ENCODE data around the gene CHRNB2. TPM values are rescaled to one million over a fixed set of nuclear protein-coding genes. Genes with fewer than 3 reads are reported as not detected.
A peak's percentile ranks its signal among the peaks of the same experiment; 100 is the strongest.

The CHRNB2 gene
- total and polyA plus RNA-seq, 2 of the 8 experiments (the other 6 are each of a cell fraction or from before 2014, with no cell fraction given): 3.1 to 4.1 TPM

GRCh38 chr1:154607609-154608396 is 40.2 kb downstream of the CHRNB2 start, which contains the start of gene ADAR:
Gene ADAR (minus strand): TSS chr1:154608186. CDS start chr1:154608006, 180 bp downstream.
- Histone ChIP-seq H3K79me1 (ENCODE audit: low read depth, low read length) (peaks cover 12% of the 10 kb centered on the region; the same call in 1 of the 2 replicates), H3K36me3 (ENCODE audit: control insufficient read depth in 2 of 4, insufficient read depth in 4 of 4, low read length in 3 of 4) (no peaks in the 10 kb centered on the region; a peak in 1 of 8 replicates), H4K5ac (ENCODE audit: insufficient read length, low read depth, low read length) (peak within 1 kb of the TSS; percentile 98), H3K9ac (replicated peaks in 1 of 4; ENCODE audit: extremely low read depth in 1 of 4, low read depth in 3 of 4, low read length in 3 of 4) (peak within 1 kb of the TSS; percentile 94 to 98 (median 96)), H3K4me1 (replicated peaks in 1 of 4; ENCODE audit: control insufficient read depth in 3 of 4, insufficient read depth in 4 of 4, low read length in 3 of 4) (peaks cover 8 to 24% (median 15%) of the 10 kb centered on the region in 4 experiments; a peak in 6 of 7 replicates), H3K9me3 (ENCODE audit: insufficient read depth in 2 of 2, low read depth in 1 of 2, low read length in 1 of 2) (no peaks in the 10 kb centered on the region), H3K79me2 (ENCODE audit: control insufficient read depth in 1 of 2, insufficient read depth in 2 of 2, low read length in 2 of 2) (peaks cover 37 to 74% of the 10 kb centered on the region in 2 experiments), H3K23ac (ENCODE audit: insufficient read length) (peak within 1 kb of the TSS; percentile 5), H3K56ac (replicated peaks; ENCODE audit: insufficient read length, low read depth, low read length) (peak within 1 kb of the TSS; percentile 77), H2BK120ac (replicated peaks; ENCODE audit: low read depth, low read length) (peak within 1 kb of the TSS; percentile 87), H2BK5ac (ENCODE audit: low read depth, low read length) (peak within 1 kb of the TSS; percentile 99), H3K27ac (ENCODE audit: low read depth, low read length) (peak within 1 kb of the TSS; percentile 98), H3K4me2 (ENCODE audit: insufficient read depth in 1 of 2, low read depth in 2 of 2, low read length in 2 of 2) (peak within 1 kb of the TSS; percentile 89 to 96), H3K4me3 (ENCODE audit: extremely low read depth in 1 of 4, insufficient read depth in 2 of 4, low read depth in 3 of 4, low read length in 4 of 4) (peak within 1 kb of the TSS; percentile 65 to 96 (median 91)), H3K23me2 (ENCODE audit: low read depth, low read length) (peaks cover 9% of the 10 kb centered on the region), H3K4ac (replicated peaks; ENCODE audit: insufficient read length, low read depth, low read length) (peak within 1 kb of the TSS; percentile 71), H2BK15ac (ENCODE audit: low read length) (peak within 1 kb of the TSS; percentile 90; the same call in 1 of the 2 replicates), H4K8ac (ENCODE audit: extremely low read depth, insufficient read depth, low read length) (peak within 1 kb of the TSS; percentile 98), H3K27me3 (replicated peaks in 1 of 4; ENCODE audit: control insufficient read depth in 3 of 4, extremely low read depth in 1 of 4, insufficient read depth in 3 of 4, low read length in 3 of 4) (no peaks in the 10 kb centered on the region), H4K91ac (replicated peaks; ENCODE audit: insufficient read length, low read length) (peak within 1 kb of the TSS; percentile 97), H4K20me1 (replicated peaks in 1 of 2; ENCODE audit: control insufficient read depth in 1 of 2, insufficient read depth in 2 of 2, low read length in 2 of 2) (peaks cover 4 to 14% of the 10 kb centered on the region in 2 experiments), H3K14ac (ENCODE audit: insufficient read length) (peak within 1 kb of the TSS; percentile 13), H3K18ac (ENCODE audit: extremely low read depth, low read length) (peak within 1 kb of the TSS; percentile 100), H2AK5ac (ENCODE audit: low read depth, low read length) (peak within 1 kb of the TSS; percentile 96; the same call in 1 of the 2 replicates), H2BK12ac (ENCODE audit: low read depth, low read length) (peak within 1 kb of the TSS; percentile 100), H2BK20ac (ENCODE audit: low read length) (peak within 1 kb of the TSS; percentile 28; the same call in 1 of the 2 replicates), H2AFZ (ENCODE audit: low read length) (no peak within 1 kb of the TSS)
- FAIRE-seq (no peak), DNase-seq (ENCODE audit: low read depth in 1 of 2, low spot score in 2 of 2) (peak in 1 of 2 experiments; percentile 69)
- ChIA-PET CTCF (ENCODE audit: partially characterized antibody) (interaction anchor here (1.3 kb wide), 1 partner anchor 35 kb away, joined by 4 read pairs; no protein-coding TSS in a partner anchor), POLR2A (ENCODE audit: partially characterized antibody) (interaction anchor here (0.6 to 9.4 kb wide), 9 partner anchors 9 to 328 kb away, joined by 3 to 111 read pairs (median 4); partner anchors contain the start of genes CHRNB2 and PMVK)
- 2% methylated on average over 38 of the region's 59 CpGs; no CpG with 5 or more reads in 1 of the 2 experiments for WGBS, 2 experiments (ENCODE audit: extremely low coverage in 1 of 2, insufficient coverage in 1 of 2, insufficient read length in 1 of 2, insufficient replicate concordance in 2 of 2, low coverage in 1 of 2, low lambda C conversion rate in 2 of 2, missing lambda C conversion rate in 1 of 2)
- TF ChIP-seq TBP (IDR thresholded peaks at IDR 0.05; ENCODE audit: low read depth, low read length) (peak; percentile 29), RXRA (IDR thresholded peaks at IDR 0.05; ENCODE audit: insufficient read depth, low read depth, low read length) (no peak), SIN3A (conservative IDR thresholded peaks at IDR 0.05 in 1 of 2, IDR thresholded peaks at IDR 0.05 in 1 of 2; ENCODE audit: low read depth in 1 of 2, low read length in 2 of 2) (peak; percentile 42 to 76; a peak in 2 of 4 replicates), ASH2L (IDR thresholded peaks at IDR 0.05; ENCODE audit: low read length) (peak; percentile 86), SP1 (IDR thresholded peaks at IDR 0.05; ENCODE audit: low read depth, low read length) (0 out of 2 replicates have a peak, but pooled peaks have one; percentile 38), TAF7 (optimal IDR thresholded peaks at IDR 0.05; ENCODE audit: borderline replicate concordance, low read depth, low read length) (peak; percentile 47), ZNF274 (IDR thresholded peaks at IDR 0.05; ENCODE audit: borderline replicate concordance, extremely low read depth, low read length) (no peak), POLR2AphosphoS5 (IDR thresholded peaks at IDR 0.05; ENCODE audit: low read depth, low read length) (peak; percentile 92), MAX (IDR thresholded peaks at IDR 0.05) (peak; percentile 60; the same call in 1 of the 2 replicates), GTF2F1 (IDR thresholded peaks at IDR 0.05; ENCODE audit: borderline replicate concordance, low read depth, low read length) (peak; percentile 56; the same call in 1 of the 2 replicates)

Measured in H1 (cell line).